ENCODE measurements around the gene CEP20. TPM values are rescaled to one million over a fixed set of nuclear protein-coding genes. Genes with fewer than 3 reads are reported as not detected.

CEP20 gene
- total and polyA plus RNA-seq, 2 of the 8 experiments (the other 6 are each of a cell fraction or from before 2014, with no cell fraction given), result 16.2 to 49.0 TPM

DNA sequence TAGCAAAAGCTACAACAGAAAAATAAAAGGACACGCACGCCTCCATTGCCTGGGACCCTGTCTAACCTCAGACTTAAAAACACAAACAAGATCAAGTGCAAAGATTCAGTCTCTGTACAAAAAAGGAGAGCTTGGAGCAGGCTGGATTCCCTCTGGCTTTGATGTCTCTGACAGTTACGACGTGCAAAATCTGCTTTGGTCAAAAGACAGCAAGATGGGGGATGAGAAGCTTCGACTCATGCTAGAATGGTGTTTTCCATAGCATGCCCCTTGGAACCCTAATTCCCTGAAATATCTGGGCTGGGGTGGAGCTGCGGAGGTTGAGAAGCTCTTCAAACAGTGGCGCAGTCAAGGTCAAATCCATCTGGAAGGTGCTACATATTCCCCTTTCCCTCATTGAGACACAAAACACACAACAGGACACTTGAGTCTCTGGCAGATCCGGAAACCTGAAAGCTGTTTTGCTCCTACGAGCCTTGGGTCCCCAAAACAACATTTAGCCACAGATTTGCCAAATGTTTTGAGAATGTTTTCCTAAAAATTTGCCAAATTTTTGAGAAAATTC lies 40.7 kb downstream of the CEP20 start:
- H3K4me2 ChIP-seq (ENCODE audit: insufficient read depth in 1 of 2, low read depth in 2 of 2, low read length in 2 of 2), result no peak overlapping the region
- no peaks in the 10 kb centered on the region for H3K9me3 ChIP-seq (ENCODE audit: insufficient read depth in 2 of 2, low read depth in 1 of 2, low read length in 1 of 2)
- no peaks in the 10 kb centered on the region for H3K27me3 ChIP-seq (replicated peaks in 1 of 4; ENCODE audit: control insufficient read depth in 3 of 4, extremely low read depth in 1 of 4, insufficient read depth in 3 of 4, low read length in 3 of 4)
- H3K79me1 ChIP-seq (ENCODE audit: low read depth, low read length), result no peaks in the 10 kb centered on the region
- no peak overlapping the region for H2AFZ ChIP-seq (ENCODE audit: low read length)
- no peak overlapping the region for H3K56ac ChIP-seq (replicated peaks; ENCODE audit: insufficient read length, low read depth, low read length)
- H2BK12ac ChIP-seq (ENCODE audit: low read depth, low read length), result no peak overlapping the region
- no peak overlapping the region for H3K14ac ChIP-seq (ENCODE audit: insufficient read length)
- no peak overlapping the region for H4K91ac ChIP-seq (replicated peaks; ENCODE audit: insufficient read length, low read length)
- H4K8ac ChIP-seq (ENCODE audit: extremely low read depth, insufficient read depth, low read length), result no peak overlapping the region
- H3K9ac ChIP-seq (replicated peaks in 1 of 4; ENCODE audit: extremely low read depth in 1 of 4, low read depth in 3 of 4, low read length in 3 of 4), result no peak overlapping the region
- CTCF ChIA-PET (ENCODE audit: partially characterized antibody), result interaction anchor here (0.6 to 1.6 kb wide), 5 partner anchors 26 to 278 kb away, joined by 3 to 7 read pairs (median 3); no protein-coding TSS in a partner anchor
- H2BK20ac ChIP-seq (ENCODE audit: low read length), result no peak overlapping the region
- H3K27ac ChIP-seq (ENCODE audit: low read depth, low read length), result no peak overlapping the region
- no peak overlapping the region for H2AK5ac ChIP-seq (ENCODE audit: low read depth, low read length)
- no peaks in the 10 kb centered on the region for H4K20me1 ChIP-seq (replicated peaks in 1 of 2; ENCODE audit: control insufficient read depth in 1 of 2, insufficient read depth in 2 of 2, low read length in 2 of 2)
- H3K4me3 ChIP-seq (ENCODE audit: extremely low read depth in 1 of 4, insufficient read depth in 2 of 4, low read depth in 3 of 4, low read length in 4 of 4), result no peak overlapping the region
- no peak overlapping the region for H2BK5ac ChIP-seq (ENCODE audit: low read depth, low read length)
- H2BK120ac ChIP-seq (replicated peaks; ENCODE audit: low read depth, low read length), result no peak overlapping the region
- H3K4me1 ChIP-seq (replicated peaks in 1 of 4; ENCODE audit: control insufficient read depth in 3 of 4, insufficient read depth in 4 of 4, low read length in 3 of 4), result no peaks in the 10 kb centered on the region
- no peak overlapping the region for H3K18ac ChIP-seq (ENCODE audit: extremely low read depth, low read length)
- H4K5ac ChIP-seq (ENCODE audit: insufficient read length, low read depth, low read length), result no peak overlapping the region
- no peaks in the 10 kb centered on the region for H3K23me2 ChIP-seq (ENCODE audit: low read depth, low read length)
- no peak overlapping the region for H3K23ac ChIP-seq (ENCODE audit: insufficient read length)
- H3K79me2 ChIP-seq (ENCODE audit: control insufficient read depth in 1 of 2, insufficient read depth in 2 of 2, low read length in 2 of 2), result no peaks in the 10 kb centered on the region
- 90% methylated on average over 9 of the region's 9 CpGs; no CpG with 5 or more reads in 1 of the 2 experiments for WGBS, 2 experiments (ENCODE audit: extremely low coverage in 1 of 2, insufficient coverage in 1 of 2, insufficient read length in 1 of 2, insufficient replicate concordance in 2 of 2, low coverage in 1 of 2, low lambda C conversion rate in 2 of 2, missing lambda C conversion rate in 1 of 2)
- POLR2A ChIA-PET (ENCODE audit: partially characterized antibody), result interaction anchor here (0.8 to 1.1 kb wide), 3 partner anchors 9 to 11 kb away, joined by 3 to 4 read pairs (median 3); partner anchors contain the start of gene MYH11
- no peaks in the 10 kb centered on the region for H3K36me3 ChIP-seq (ENCODE audit: control insufficient read depth in 2 of 4, insufficient read depth in 4 of 4, low read length in 3 of 4)
- FAIRE-seq, result no peak
- no peak for DNase-seq (ENCODE audit: low read depth in 1 of 2, low spot score in 2 of 2)
- H3K4ac ChIP-seq (replicated peaks; ENCODE audit: insufficient read length, low read depth, low read length), result no peak overlapping the region
- TF ChIP-seq SIX5 (IDR thresholded peaks at IDR 0.05; ENCODE audit: low read depth, low read length), result no peak
- TF ChIP-seq, protein P1, sequence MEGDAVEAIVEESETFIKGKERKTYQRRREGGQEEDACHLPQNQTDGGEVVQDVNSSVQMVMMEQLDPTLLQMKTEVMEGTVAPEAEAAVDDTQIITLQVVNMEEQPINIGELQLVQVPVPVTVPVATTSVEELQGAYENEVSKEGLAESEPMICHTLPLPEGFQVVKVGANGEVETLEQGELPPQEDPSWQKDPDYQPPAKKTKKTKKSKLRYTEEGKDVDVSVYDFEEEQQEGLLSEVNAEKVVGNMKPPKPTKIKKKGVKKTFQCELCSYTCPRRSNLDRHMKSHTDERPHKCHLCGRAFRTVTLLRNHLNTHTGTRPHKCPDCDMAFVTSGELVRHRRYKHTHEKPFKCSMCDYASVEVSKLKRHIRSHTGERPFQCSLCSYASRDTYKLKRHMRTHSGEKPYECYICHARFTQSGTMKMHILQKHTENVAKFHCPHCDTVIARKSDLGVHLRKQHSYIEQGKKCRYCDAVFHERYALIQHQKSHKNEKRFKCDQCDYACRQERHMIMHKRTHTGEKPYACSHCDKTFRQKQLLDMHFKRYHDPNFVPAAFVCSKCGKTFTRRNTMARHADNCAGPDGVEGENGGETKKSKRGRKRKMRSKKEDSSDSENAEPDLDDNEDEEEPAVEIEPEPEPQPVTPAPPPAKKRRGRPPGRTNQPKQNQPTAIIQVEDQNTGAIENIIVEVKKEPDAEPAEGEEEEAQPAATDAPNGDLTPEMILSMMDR (IDR thresholded peaks at IDR 0.05; ENCODE audit: control extremely low read depth in 1 of 3, insufficient read depth in 1 of 3, low read depth in 1 of 3, low read length in 3 of 3), result no peak
- no peak for TF ChIP-seq CTBP2 (IDR thresholded peaks at IDR 0.05; ENCODE audit: borderline replicate concordance, insufficient read depth, insufficient read length, low read length)
- no peak for TF ChIP-seq JUND (IDR thresholded peaks at IDR 0.05; ENCODE audit: low read length)
- TF ChIP-seq TCF12 (IDR thresholded peaks at IDR 0.05; ENCODE audit: low read depth, low read length), result no peak
- no peak for TF ChIP-seq KDM4A (IDR thresholded peaks at IDR 0.05; ENCODE audit: low read depth, low read length, severe bottlenecking)
- no peak overlapping the region for H2BK15ac ChIP-seq (ENCODE audit: low read length)
